ENCODE measurements around the gene COQ6. TPM values are rescaled to one million over a fixed set of nuclear protein-coding genes. Genes with fewer than 3 reads are reported as not detected.
A peak's percentile ranks its signal among the peaks of the same experiment; 100 is the strongest.

Gene COQ6
- total RNA-seq (2021; fragmentation: NEBNext Ultra II Directional; extraction: Animal tissue kit (Norgen Biotek cat#: 25700)) (8.8 and 9.5 TPM in 2 replicates), polyA plus RNA-seq (2011; rRNA removed) (13.1 and 15.5 TPM in 2 replicates), polyA minus RNA-seq (2011; rRNA and poly(A)+ RNA removed) (8.1 and 11.0 TPM in 2 replicates)
- 13.8 TPM for polyA plus RNA-seq (2011; cell fraction: cytosol; rRNA removed)
- 18.7 TPM for polyA plus RNA-seq (2011; cell fraction: nucleus; rRNA removed)
- 7.6 to 12.4 TPM (median 9.6 TPM) in 4 replicates for polyA plus RNA-seq (2012, experiment 1 of 2)
- 9.4 TPM for polyA plus RNA-seq (2012, experiment 2 of 2)
- 4.9 TPM for polyA plus RNA-seq (2013, experiment 1 of 2)
- 4.2 TPM for polyA plus RNA-seq (2013, experiment 2 of 2)
- polyA minus RNA-seq (2011; cell fraction: cytosol; rRNA and poly(A)+ RNA removed), result 3.2 TPM
- polyA minus RNA-seq (2011; cell fraction: nucleus; rRNA and poly(A)+ RNA removed), result 10.1 TPM
- long read RNA-seq, experiment 1, partial matches to known transcripts, result 0 of 3 reads
- long read RNA-seq, experiment 1, other reads (novel, unspliced or antisense), result 1 of 3 reads
- long read RNA-seq, experiment 2, transcript COQ6-201 (12 exons, 2,118 nt), result major isoform, 6 of 8 reads
- long read RNA-seq, experiment 2, partial matches to known transcripts, result 0 of 8 reads
- long read RNA-seq, experiment 2, other reads (novel, unspliced or antisense), result 2 of 8 reads

DNA sequence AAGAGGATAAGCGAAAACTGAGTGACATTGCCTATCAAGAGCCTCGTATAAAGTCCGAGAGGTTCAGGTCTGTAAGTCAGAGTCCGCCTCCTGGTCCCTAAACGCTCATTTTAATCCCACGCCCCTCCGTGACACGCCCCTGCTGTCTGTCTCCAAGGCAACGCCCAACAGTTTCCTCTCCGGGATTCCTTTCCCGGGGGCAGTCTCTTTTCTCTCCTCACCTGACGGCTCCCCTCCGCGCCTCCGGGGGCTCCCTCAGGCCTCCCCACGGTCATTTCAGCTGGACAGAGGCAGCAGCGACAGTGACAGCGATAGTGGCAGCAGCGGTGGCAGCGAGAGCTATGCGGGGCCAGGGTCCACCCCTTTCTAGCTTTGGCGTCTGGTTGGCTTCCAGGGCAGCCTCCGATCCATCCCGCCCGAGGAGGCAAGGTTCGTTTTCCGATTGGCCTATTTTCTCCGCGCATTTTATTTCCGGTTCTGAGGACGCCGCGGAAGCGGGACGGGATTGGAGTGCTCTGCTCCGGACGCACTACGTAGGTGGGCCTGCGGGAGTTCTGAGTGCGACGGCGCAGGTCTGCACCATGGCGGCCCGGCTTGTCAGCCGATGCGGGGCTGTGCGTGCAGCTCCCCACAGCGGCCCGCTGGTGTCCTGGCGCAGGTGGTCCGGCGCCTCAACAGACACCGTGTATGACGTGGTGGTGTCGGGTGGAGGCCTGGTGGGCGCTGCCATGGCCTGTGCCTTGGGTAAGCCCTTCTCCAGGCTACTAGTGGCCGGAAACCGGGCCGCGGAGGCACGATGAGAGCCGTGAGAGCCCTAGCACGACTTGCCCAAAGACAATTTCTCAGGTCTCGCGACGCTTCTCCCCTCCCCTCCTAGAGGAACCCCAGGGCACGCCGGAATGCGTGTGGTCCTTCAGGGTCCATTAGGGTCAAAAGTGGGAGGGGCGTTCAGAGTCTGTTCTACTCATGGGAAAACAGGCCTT, at the start of gene COQ6, which contains the start of gene FAM161B:
COQ6 (plus strand) TSS at position 551 of the 983 bp plus-strand sequence; CDS start at position 582, 31 bp downstream.
FAM161B (minus strand) TSS at position 343 of the 983 bp plus-strand sequence; CDS start at position 275, 68 bp downstream.
- Histone ChIP-seq H2BK120ac (replicated peaks; ENCODE audit: low read depth, low read length) (no peak within 1 kb of the TSS), H3K14ac (ENCODE audit: insufficient read length) (no peak within 1 kb of the TSS), H3K9me3 (ENCODE audit: insufficient read depth in 2 of 2, low read depth in 1 of 2, low read length in 1 of 2) (no peaks in the 10 kb centered on the region), H2BK12ac (ENCODE audit: low read depth, low read length) (0 out of 2 replicates have a peak within 1 kb of the TSS, but pooled peaks have one; percentile 60), H3K79me2 (ENCODE audit: control insufficient read depth in 1 of 2, insufficient read depth in 2 of 2, low read length in 2 of 2) (no peaks in the 10 kb centered on the region), H3K79me1 (ENCODE audit: low read depth, low read length) (no peaks in the 10 kb centered on the region), H2AFZ (ENCODE audit: low read length) (peak within 1 kb of the TSS; percentile 87; the same call in 1 of the 2 replicates), H4K5ac (ENCODE audit: insufficient read length, low read depth, low read length) (peak within 1 kb of the TSS; percentile 45), H4K8ac (ENCODE audit: extremely low read depth, insufficient read depth, low read length) (peak within 1 kb of the TSS; percentile 90), H3K4me2 (ENCODE audit: insufficient read depth in 1 of 2, low read depth in 2 of 2, low read length in 2 of 2) (peak within 1 kb of the TSS; percentile 48 to 64), H3K23me2 (ENCODE audit: low read depth, low read length) (no peaks in the 10 kb centered on the region; the same call in 1 of the 2 replicates), H3K9ac (replicated peaks in 1 of 4; ENCODE audit: extremely low read depth in 1 of 4, low read depth in 3 of 4, low read length in 3 of 4) (peak within 1 kb of the TSS in 3 of 4 experiments; percentile 19 to 83 (median 82); a peak in 6 of 7 replicates), H2AK5ac (ENCODE audit: low read depth, low read length) (no peak within 1 kb of the TSS), H3K4ac (replicated peaks; ENCODE audit: insufficient read length, low read depth, low read length) (no peak within 1 kb of the TSS), H2BK20ac (ENCODE audit: low read length) (no peak within 1 kb of the TSS), H3K36me3 (ENCODE audit: control insufficient read depth in 2 of 4, insufficient read depth in 4 of 4, low read length in 3 of 4) (peaks cover 0 to 4% (median 0%) of the 10 kb centered on the region in 4 experiments; a peak in 1 of 8 replicates), H3K23ac (ENCODE audit: insufficient read length) (no peak within 1 kb of the TSS), H3K27ac (ENCODE audit: low read depth, low read length) (peak within 1 kb of the TSS; percentile 80), H2BK15ac (ENCODE audit: low read length) (0 out of 2 replicates have a peak within 1 kb of the TSS, but pooled peaks have one; percentile 61), H3K18ac (ENCODE audit: extremely low read depth, low read length) (peak within 1 kb of the TSS; percentile 93), H3K56ac (replicated peaks; ENCODE audit: insufficient read length, low read depth, low read length) (peak within 1 kb of the TSS; percentile 82), H3K27me3 (replicated peaks in 1 of 4; ENCODE audit: control insufficient read depth in 3 of 4, extremely low read depth in 1 of 4, insufficient read depth in 3 of 4, low read length in 3 of 4) (no peaks in the 10 kb centered on the region), H2BK5ac (ENCODE audit: low read depth, low read length) (peak within 1 kb of the TSS; percentile 90; the same call in 1 of the 2 replicates), H4K20me1 (replicated peaks in 1 of 2; ENCODE audit: control insufficient read depth in 1 of 2, insufficient read depth in 2 of 2, low read length in 2 of 2) (no peaks in the 10 kb centered on the region), H4K91ac (replicated peaks; ENCODE audit: insufficient read length, low read length) (peak within 1 kb of the TSS; percentile 94), H3K4me1 (replicated peaks in 1 of 4; ENCODE audit: control insufficient read depth in 3 of 4, insufficient read depth in 4 of 4, low read length in 3 of 4) (no peaks in the 10 kb centered on the region), H3K4me3 (ENCODE audit: extremely low read depth in 1 of 4, insufficient read depth in 2 of 4, low read depth in 3 of 4, low read length in 4 of 4) (peak within 1 kb of the TSS; percentile 66 to 87 (median 74))
- FAIRE-seq (no peak), DNase-seq (ENCODE audit: low read depth in 1 of 2, low spot score in 2 of 2) (peak; percentile 83 to 93)
- ChIA-PET POLR2A (ENCODE audit: partially characterized antibody) (interaction anchor here (0.6 to 1.2 kb wide), 6 partner anchors 9 to 415 kb away, joined by 3 to 7 read pairs (median 3); partner anchors contain the start of genes BBOF1 and ENTPD5), CTCF (ENCODE audit: partially characterized antibody) (no interaction called here)
- WGBS, 2 experiments (ENCODE audit: extremely low coverage in 1 of 2, insufficient coverage in 1 of 2, insufficient read length in 1 of 2, insufficient replicate concordance in 2 of 2, low coverage in 1 of 2, low lambda C conversion rate in 2 of 2, missing lambda C conversion rate in 1 of 2), result 1% methylated on average over 70 of the region's 70 CpGs; no CpG with 5 or more reads in 1 of the 2 experiments
- no peak for TF ChIP-seq CEBPB (IDR thresholded peaks at IDR 0.05; ENCODE audit: low read depth, low read length)
- 0 out of 2 replicates have a peak, but pooled peaks have one; percentile 44 for TF ChIP-seq RBBP5 (IDR thresholded peaks at IDR 0.05; ENCODE audit: borderline replicate concordance, low read depth, low read length)
- peak; percentile 75 for TF ChIP-seq KDM4A (IDR thresholded peaks at IDR 0.05; ENCODE audit: low read depth, low read length, severe bottlenecking)
- no peak for TF ChIP-seq JUND (IDR thresholded peaks at IDR 0.05; ENCODE audit: low read length)
- no peak for TF ChIP-seq POU5F1 (IDR thresholded peaks at IDR 0.05; ENCODE audit: low read depth, low read length)
- no peak for TF ChIP-seq KDM1A (IDR thresholded peaks at IDR 0.05; ENCODE audit: borderline replicate concordance, low read length)
- TF ChIP-seq NRF1 (IDR thresholded peaks at IDR 0.05; ENCODE audit: low read depth, low read length), result peak; percentile 25; the same call in 1 of the 2 replicates
